Measurements from ENCODE around the gene HLA-B.

DNA sequence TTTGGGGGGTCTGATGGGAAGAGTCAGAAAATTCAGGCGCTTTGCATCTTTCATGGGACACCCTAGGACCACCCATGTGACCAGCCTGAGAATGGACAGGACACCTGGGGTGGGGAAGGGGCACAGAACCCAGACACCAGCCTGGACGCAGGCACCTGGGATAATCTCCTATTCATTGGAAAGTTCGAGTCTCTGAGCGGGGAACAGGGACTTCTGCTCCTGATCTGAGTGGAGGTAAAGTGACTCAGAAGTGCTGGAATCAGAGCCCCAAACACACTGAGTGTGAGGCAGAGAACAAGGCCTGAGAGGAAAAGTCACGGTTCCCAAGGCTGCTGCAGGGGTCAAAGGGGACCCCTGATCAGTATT, 1.4 kb downstream of the HLA-B start:
- TF ChIP-seq, protein P1, sequence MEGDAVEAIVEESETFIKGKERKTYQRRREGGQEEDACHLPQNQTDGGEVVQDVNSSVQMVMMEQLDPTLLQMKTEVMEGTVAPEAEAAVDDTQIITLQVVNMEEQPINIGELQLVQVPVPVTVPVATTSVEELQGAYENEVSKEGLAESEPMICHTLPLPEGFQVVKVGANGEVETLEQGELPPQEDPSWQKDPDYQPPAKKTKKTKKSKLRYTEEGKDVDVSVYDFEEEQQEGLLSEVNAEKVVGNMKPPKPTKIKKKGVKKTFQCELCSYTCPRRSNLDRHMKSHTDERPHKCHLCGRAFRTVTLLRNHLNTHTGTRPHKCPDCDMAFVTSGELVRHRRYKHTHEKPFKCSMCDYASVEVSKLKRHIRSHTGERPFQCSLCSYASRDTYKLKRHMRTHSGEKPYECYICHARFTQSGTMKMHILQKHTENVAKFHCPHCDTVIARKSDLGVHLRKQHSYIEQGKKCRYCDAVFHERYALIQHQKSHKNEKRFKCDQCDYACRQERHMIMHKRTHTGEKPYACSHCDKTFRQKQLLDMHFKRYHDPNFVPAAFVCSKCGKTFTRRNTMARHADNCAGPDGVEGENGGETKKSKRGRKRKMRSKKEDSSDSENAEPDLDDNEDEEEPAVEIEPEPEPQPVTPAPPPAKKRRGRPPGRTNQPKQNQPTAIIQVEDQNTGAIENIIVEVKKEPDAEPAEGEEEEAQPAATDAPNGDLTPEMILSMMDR (IDR thresholded peaks at IDR 0.05; ENCODE audit: low read length), result no peak
- TF ChIP-seq EZH2 (optimal IDR thresholded peaks at IDR 0.05; ENCODE audit: low read depth, low read length) (no peak), EZH2phosphoT487 (IDR thresholded peaks at IDR 0.05; ENCODE audit: low read length) (no peak)
